ENCODE data around the gene MAPKAPK3.

The MAPKAPK3 gene

GRCh38 chr3:50650018-50650417, 33.1 kb downstream of the MAPKAPK3 start:
- in situ Hi-C loops (cut with HindIII; ENCODE audit: low pct_unique_long_range_greater_than_20kb, low sequenced_read_pairs), result no loop called here
- TF ChIP-seq JUND (IDR thresholded peaks at IDR 0.05; ENCODE audit: low read depth), result no peak
- no peak for DNase-seq (ENCODE audit: low read depth in 1 of 2, low spot score in 1 of 2)

GRCh38 chr3:50651445-50651844, 34.5 kb downstream of the MAPKAPK3 start:
- in situ Hi-C loops (cut with HindIII; ENCODE audit: low pct_unique_long_range_greater_than_20kb, low sequenced_read_pairs), result no loop called here
- no peak for TF ChIP-seq JUND (IDR thresholded peaks at IDR 0.05; ENCODE audit: low read depth)
- DNase-seq (ENCODE audit: low read depth in 1 of 2, low spot score in 1 of 2), result no peak

- DNase-seq (ENCODE audit: low read depth in 1 of 2, low spot score in 1 of 2), result no peak
- in situ Hi-C loops (cut with HindIII; ENCODE audit: low pct_unique_long_range_greater_than_20kb, low sequenced_read_pairs), result no loop called here
- no peak for TF ChIP-seq JUND (IDR thresholded peaks at IDR 0.05; ENCODE audit: low read depth)
These were observed 35.1 kb downstream of the MAPKAPK3 start for GRCh38 chr3:50651920-50652529.

- DNase-seq (ENCODE audit: low read depth in 1 of 2, low spot score in 1 of 2), result peak; percentile 16 to 72
- no peak for TF ChIP-seq JUND (IDR thresholded peaks at IDR 0.05; ENCODE audit: low read depth)
- in situ Hi-C loops (cut with HindIII; ENCODE audit: low pct_unique_long_range_greater_than_20kb, low sequenced_read_pairs), result no loop called here
These were observed 35.8 kb downstream of the MAPKAPK3 start for GRCh38 chr3:50652709-50653108.

GRCh38 chr3:50653937-50654595, 37.1 kb downstream of the MAPKAPK3 start:
- in situ Hi-C loops (cut with HindIII; ENCODE audit: low pct_unique_long_range_greater_than_20kb, low sequenced_read_pairs), result no loop called here
- DNase-seq (ENCODE audit: low read depth in 1 of 2, low spot score in 1 of 2), result no peak
- no peak for TF ChIP-seq JUND (IDR thresholded peaks at IDR 0.05; ENCODE audit: low read depth)

- in situ Hi-C loops (cut with HindIII; ENCODE audit: low pct_unique_long_range_greater_than_20kb, low sequenced_read_pairs), result no loop called here
- DNase-seq (ENCODE audit: low read depth in 1 of 2, low spot score in 1 of 2), result no peak
- TF ChIP-seq JUND (IDR thresholded peaks at IDR 0.05; ENCODE audit: low read depth), result no peak
These were observed 38.3 kb downstream of the MAPKAPK3 start for GRCh38 chr3:50655009-50655830.

- no peak for DNase-seq (ENCODE audit: low read depth in 1 of 2, low spot score in 1 of 2)
- in situ Hi-C loops (cut with HindIII; ENCODE audit: low pct_unique_long_range_greater_than_20kb, low sequenced_read_pairs), result no loop called here
- no peak for TF ChIP-seq JUND (IDR thresholded peaks at IDR 0.05; ENCODE audit: low read depth)
These were observed 39.7 kb downstream of the MAPKAPK3 start for GRCh38 chr3:50656417-50657195.

- TF ChIP-seq JUND (IDR thresholded peaks at IDR 0.05; ENCODE audit: low read depth), result no peak
- in situ Hi-C loops (cut with HindIII; ENCODE audit: low pct_unique_long_range_greater_than_20kb, low sequenced_read_pairs), result no loop called here
- no peak for DNase-seq (ENCODE audit: low read depth in 1 of 2, low spot score in 1 of 2)
These were observed 40.5 kb downstream of the MAPKAPK3 start for GRCh38 chr3:50657407-50657806.

- in situ Hi-C loops (cut with HindIII; ENCODE audit: low pct_unique_long_range_greater_than_20kb, low sequenced_read_pairs), result no loop called here
- no peak for DNase-seq (ENCODE audit: low read depth in 1 of 2, low spot score in 1 of 2)
- no peak for TF ChIP-seq JUND (IDR thresholded peaks at IDR 0.05; ENCODE audit: low read depth)
These were observed 40.9 kb downstream of the MAPKAPK3 start for GRCh38 chr3:50657816-50658215.

- TF ChIP-seq JUND (IDR thresholded peaks at IDR 0.05; ENCODE audit: low read depth), result no peak
- DNase-seq (ENCODE audit: low read depth in 1 of 2, low spot score in 1 of 2), result no peak
- in situ Hi-C loops (cut with HindIII; ENCODE audit: low pct_unique_long_range_greater_than_20kb, low sequenced_read_pairs), result no loop called here
These were observed 41.5 kb downstream of the MAPKAPK3 start for GRCh38 chr3:50658416-50658815.

- TF ChIP-seq JUND (IDR thresholded peaks at IDR 0.05; ENCODE audit: low read depth), result no peak
- in situ Hi-C loops (cut with HindIII; ENCODE audit: low pct_unique_long_range_greater_than_20kb, low sequenced_read_pairs), result no loop called here
- DNase-seq (ENCODE audit: low read depth in 1 of 2, low spot score in 1 of 2), result no peak
These were observed 41.9 kb downstream of the MAPKAPK3 start for GRCh38 chr3:50658831-50659230.

- TF ChIP-seq JUND (IDR thresholded peaks at IDR 0.05; ENCODE audit: low read depth), result no peak
- no peak for DNase-seq (ENCODE audit: low read depth in 1 of 2, low spot score in 1 of 2)
- in situ Hi-C loops (cut with HindIII; ENCODE audit: low pct_unique_long_range_greater_than_20kb, low sequenced_read_pairs), result no loop called here
These were observed 43.4 kb downstream of the MAPKAPK3 start for GRCh38 chr3:50660386-50660785.
